NCI-H2171 treated with DMSO at 0.1 percent for 48 hours (cell line): ENCODE results near the gene CCDC9B.
A peak's percentile ranks its signal among the peaks of the same experiment; 100 is the strongest.

Source experiments
- DNase-seq: peaks from one replicate; lab custom pipeline; 2025; lab: John Stamatoyannopoulos, UW

Gene CCDC9B

DNA sequence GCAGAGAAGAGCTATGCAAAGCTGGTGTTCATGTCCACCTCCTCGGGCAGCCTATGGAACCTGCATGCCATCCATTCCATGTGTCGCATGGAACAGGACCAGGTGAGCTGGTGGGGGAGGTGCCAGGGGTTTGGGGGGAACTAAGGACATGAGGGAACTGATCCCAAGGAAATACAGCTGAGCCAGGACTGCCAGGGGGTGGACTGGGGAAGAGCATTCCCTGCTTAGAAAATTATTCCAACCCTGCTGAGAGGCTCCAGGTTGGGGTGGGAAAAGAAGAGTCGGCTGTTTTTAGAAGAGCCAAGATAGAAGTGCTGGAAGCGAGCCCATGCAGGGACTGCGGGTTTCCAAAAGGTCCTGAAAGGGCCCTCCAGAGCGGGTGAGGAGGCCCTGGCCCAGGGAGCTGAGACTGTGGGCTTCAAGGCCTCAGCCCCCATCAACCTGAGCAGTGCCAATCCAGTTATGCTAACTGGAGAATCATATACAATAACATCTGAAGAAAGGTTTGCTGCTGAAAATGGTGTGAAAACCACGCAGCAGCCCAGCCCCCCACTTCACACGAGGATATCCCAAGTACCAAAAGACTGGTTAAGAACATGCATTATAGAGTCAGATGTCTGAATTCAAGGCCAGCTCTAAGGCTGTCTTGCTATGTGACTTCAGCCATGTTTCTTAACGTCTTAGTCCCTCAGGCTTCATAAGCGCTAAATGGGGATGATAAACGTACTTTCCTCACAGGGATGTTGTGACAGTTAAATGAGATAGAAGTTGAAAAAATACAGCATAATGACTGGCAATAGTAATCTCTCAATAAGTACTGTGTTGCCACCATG is 25.1 kb upstream of the CCDC9B start:
- no peak for DNase-seq

DNA sequence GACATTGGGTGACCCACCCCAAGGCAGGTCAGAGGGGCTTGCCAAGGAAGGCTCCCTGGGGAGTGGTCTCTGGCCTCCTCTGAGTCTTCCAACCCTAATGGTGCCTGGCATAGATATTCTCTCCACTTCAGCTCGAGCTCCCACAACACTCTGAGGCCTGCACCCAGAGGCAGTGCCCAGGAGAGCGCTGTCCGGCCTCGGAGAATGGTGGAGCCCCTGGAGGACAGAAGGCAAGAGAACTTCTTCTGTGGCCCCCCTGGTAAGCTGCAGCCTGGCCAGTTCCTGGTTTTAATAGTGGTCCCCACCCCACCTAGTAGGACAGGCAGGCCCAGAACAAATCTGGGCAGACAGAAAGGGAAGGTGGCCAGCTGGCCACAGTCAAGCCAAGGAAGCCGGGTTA is 24.3 kb upstream of the CCDC9B start:
- DNase-seq: no peak

DNA sequence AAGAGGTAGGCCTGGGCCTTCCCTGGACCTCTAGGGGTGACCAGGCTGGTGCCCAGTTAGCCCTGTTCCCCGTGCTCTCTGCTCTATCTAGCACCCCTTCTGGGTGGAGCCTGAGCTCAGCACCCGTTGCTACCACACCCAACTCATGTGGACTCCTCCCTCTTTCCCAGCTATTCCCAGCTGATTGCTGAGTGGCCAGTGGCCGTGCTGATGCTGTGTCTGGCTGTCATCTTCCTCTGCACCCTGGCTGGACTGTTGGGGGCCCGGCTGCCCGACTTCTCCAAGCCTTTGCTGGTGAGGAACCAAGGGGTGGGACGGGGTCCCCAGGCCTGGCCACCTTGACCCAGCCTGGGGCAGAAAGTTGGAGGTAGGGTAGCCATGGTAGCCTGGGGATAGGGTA is 23.5 kb upstream of the CCDC9B start:
- DNase-seq: no peak

DNA sequence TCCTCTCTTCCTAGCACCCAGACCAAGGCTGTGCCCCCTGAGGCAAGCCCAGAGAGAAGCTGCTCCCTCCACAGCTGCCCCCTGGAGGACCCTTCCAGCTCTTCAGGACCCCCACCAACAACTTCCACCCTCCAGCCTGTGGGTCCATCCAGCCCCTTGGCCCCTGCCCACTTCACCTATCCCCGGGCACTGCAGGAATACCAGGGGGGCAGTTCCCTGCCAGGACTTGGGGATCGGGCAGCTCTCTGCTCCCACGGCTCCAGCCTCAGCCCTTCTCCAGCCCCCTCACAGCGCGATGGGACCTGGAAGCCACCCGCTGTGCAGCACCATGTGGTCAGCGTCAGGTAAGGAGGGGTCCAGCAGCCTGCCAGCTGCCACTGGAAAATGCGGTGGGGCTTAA is 22.9 kb upstream of the CCDC9B start:
- DNase-seq: no peak

DNA sequence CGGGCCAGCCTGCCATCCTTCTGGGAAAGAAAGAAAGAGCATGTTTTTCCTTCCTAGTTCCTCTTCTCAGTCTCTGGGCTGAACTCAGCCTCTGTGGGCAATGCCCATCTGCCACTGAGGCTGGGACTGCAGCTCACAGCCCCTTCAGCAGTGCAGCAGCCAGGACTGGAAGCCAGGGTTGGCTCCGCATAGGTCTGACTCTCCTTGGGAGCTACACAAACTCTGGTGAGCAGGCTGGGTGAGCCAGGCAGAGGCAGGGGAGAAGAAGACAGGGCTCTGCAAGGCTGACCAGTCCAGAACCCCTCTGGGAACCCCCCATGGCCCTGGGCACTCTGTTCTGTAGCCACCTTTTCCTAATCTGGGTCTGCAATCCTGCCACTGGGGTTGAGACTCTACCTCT is 20.9 kb upstream of the CCDC9B start:
- no peak for DNase-seq

DNA sequence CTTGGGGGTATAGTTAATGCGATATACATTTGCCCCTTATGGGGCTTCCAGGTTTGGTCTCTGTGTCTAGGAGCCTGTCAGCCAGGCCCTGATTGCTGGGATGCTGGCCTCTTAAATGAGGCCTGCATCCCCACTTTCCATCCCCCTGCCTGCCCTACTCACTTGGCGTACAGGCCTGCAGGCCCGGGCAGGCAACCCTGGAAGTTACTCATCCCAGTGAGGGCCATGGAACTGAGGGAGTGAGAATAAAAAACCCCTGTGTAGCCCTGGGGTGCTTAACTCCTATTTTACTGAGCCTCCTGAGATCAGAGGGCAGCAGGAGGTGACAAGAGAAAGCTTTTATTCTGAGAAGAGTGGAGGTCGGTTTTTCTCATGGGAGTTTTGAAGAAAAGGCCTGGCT is 19.3 kb upstream of the CCDC9B start:
- DNase-seq: no peak

DNA sequence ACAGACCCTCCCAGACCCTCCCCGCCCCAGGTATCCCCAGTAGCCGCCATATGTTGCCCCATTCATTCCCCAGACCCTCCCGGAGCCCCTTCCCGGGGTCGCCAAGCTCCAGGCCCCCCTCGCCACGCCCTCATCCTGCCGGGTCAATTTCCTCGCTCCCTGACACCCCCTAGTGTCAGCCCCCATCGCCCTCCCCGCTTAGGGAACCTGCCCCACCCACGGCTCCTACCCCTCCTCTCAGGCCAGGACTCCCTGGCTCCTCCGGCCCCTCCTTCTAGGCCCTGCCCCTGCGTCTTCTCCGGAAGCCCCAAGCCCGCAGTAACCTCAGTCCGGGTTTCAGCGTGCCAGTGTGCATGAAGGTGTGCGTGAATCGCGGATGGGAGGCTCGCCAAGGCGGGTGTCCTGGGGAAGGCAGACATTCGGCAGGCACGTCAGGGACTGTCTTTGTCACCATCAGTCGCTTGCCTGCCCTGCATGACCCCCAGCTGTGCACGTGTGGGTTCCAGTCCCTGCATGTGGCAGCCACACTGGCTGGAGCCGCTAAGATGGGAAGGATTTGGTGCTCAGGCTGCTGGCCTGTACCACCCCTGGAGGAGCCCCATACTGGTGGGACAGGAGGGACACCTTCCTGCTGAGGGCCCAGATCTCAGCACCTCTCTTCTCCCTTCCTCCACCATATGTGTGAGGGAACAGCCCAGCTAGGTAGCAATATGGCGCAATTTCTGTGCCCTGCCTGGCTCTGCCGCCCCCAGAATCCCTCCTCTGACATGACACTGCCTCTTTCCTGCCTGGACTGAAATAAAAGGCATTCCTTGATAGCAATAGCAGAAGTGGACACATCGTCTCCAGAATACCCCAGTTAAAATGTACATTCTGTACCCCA is 18.0 kb upstream of the CCDC9B start:
- DNase-seq: peak; percentile 69

DNA sequence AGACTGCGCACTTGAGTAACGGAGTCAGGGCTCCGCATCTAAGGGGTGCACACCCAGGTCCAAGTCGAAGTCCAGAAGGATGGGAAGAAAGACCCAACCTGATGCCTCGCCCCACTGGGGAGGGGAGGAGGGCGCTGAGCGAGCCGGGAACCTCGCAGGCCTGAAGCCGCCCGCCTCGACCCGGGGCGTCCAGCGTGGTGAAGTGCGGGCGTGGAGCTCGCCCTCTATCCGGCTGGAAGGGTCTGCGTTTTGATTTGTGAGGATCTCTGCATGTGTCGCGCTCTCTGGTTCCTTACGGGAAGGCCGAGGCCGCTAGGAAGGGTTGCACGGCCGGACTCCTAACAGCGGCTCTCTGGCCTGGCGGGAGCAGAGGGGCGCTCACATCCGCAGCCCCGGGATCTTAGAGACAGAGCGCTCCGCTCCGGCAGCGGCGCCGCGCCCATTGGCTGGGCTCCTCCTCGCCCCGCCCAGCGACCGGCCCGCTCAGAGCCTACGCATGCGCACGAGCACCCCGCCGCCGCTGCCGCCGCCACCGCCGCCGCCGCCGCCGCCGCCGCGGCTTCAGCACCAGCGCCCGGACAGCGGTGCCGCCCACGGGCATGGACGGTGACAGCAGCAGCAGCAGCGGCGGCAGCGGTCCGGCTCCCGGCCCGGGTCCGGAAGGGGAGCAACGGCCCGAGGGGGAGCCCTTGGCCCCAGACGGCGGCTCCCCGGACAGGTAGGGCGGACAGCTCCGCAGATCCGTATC is 17.2 kb upstream of the CCDC9B start, which contains the start of gene DISP2:
Gene DISP2, plus strand, starts transcription at position 497 of the 748 bp plus-strand sequence. Its CDS starts 103 bp downstream, at position 600.
- peak; percentile 74 for DNase-seq

DNA sequence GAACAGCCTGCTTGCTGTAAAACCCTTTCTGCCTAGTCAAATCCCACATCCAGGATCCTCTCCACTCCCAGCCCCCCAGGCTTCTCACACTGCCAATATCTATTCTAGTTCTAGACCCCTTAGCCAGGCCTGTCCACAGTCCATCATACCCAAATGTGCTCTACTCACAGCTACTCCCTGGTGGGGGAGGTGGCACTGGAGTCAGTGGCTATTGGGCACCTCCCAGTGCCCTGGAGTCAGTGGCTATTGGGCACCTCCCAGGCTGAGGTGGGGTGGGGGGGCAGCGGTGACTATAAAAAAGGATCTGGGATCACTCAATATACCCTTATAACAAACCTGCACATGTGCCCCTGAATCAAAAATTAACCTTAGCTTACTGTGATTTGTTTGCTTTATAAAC is 16.5 kb upstream of the CCDC9B start:
- no peak for DNase-seq

DNA sequence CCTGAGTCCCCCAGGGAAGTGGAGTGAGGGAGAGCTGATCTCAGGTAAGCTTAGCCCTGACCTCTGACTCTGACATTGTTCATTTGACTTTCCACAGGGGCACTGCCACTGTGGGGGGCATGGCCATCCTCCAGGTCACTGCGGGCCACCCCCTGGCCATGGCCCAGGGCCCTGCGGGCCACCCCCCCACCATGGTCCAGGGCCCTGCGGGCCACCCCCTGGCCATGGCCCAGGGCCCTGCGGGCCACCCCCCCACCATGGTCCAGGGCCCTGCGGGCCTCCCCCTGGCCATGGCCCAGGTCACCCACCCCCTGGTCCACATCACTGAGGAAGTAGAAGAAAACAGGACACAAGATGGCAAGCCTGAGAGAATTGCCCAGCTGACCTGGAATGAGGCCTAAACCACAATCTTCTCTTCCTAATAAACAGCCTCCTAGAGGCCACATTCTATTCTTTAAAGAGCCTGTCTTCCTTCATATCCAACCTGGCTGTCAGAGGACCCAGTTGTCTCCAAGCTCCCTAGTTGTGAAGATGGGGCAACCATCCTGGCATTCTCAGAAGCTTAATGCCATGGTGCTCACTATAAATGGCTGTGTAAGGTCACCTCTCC is 15.3 kb upstream of the CCDC9B start:
- DNase-seq: no peak

DNA sequence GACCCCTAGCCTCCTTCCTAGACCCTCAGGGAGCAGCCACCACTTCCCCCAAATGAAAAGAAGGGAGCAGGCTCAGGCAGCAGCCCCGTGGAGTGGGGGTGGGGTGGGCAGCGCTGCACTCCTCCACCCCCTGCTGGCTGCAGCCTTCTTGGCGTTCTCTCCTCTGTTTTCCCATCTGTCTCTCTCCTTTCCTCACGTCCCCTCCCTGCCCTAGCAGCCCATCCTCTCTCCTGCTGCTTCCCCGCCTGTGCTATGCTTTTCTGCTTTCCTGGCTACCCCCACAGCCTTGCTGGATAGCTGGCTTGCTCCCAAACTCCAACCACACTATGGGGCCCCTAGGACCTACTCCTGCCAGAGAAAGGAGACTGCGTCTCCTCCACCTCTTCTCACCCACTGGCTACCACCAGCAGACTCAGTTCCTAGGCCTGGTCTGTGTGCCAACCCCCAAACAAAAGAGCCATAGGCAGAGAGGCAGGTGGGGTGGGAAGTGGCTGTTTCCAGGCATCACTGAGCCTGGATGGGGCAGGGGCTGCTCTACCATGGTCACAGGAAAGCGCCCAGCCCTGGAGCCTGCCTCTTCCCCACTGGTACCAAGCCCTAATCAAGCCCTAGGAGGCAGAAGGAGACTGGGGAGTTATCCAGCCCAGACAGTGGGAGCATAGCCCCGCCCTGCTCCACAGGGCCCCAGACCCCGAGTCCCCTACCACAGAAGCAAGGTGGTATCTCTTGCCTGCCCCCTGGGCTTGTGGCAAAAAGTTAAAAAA is 13.9 kb upstream of the CCDC9B start:
- peak; percentile 98 for DNase-seq

DNA sequence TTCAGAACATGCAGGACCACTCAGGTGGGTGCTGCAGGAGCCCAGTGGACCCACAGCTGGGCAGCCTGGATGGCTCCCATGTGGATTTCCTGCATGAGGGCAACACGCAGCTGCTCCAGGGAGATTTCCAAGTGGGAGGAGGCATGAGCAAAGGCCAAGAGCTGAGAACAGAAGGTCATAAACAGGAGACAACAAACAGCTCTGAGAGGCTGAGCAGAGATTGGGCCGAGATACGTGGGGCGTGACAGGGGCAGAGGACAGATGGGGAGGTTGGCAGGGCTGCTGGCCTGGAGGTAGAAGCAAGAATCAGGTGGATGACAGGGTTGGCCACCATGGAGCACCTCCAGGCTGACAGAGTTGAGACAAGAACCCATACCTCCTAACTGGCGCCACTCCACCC is 13.0 kb upstream of the CCDC9B start:
- peak; percentile 47 for DNase-seq

DNA sequence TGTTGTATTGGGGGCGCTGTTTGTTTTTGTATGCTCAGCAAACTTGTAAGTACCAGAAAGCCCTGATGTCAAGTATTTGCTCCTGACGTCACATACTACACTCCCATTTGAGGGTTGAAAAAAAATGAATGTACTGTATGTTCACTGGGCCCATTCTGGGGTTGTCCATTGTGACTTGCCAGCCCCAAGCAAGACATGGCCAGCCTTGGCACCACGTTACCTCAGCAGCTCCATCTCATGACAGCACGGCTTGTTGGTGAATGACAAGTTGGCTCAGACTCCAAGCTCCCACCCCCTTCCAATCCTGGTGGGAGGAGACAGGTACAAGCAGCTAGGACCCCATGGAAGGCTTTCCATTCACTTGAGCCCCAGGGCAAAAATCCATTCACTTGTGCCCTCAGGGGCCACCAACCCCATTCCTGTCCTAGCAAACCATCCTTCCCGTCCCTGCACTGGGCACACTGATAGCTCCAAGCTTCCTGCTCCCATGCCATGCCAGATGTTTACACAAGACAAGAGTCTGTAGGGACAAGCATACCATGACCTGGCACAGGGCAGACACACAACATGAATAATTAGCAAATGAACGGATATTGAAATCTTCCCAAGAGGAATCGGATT is 11.7 kb upstream of the CCDC9B start:
- DNase-seq: no peak

DNA sequence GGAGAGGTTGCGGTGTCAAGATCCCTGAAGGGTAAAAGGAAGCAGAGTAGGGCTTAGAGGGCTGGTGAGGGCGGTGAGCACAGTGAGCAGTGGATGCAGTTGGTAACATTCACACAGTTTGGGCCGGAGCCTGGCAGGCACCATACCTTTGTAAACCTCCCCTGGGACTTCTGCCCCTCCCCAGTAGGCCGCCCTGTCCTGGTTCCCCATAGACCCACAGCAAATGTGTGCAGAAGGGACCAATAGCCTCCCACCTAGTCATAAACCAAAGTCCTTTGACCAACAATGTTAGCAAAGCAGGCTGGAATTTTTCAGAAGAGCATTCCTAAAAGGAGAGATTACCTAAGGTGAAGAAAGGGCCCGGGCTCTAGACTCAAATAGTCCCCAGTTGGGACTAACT is 8.4 kb upstream of the CCDC9B start:
- DNase-seq: no peak

DNA sequence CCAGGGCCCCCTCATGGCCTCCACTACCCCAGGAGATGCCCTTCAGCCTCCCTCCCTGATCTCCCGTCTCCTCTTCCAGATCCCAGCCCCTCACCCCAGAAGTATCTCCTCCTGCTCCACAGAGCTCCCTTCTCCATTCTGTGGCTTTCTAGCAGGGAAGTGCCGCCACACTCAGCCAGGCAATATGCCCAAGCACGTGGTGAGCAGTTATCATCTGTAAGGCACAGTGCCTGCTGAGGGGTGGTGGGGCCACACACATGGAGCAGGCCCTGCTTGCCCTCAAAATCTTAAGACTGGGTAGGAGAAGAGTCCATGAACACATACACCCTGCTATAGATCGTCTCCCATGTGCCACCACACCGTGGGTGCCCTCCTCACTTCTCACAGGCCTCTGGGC is 7.7 kb upstream of the CCDC9B start:
- DNase-seq: no peak

DNA sequence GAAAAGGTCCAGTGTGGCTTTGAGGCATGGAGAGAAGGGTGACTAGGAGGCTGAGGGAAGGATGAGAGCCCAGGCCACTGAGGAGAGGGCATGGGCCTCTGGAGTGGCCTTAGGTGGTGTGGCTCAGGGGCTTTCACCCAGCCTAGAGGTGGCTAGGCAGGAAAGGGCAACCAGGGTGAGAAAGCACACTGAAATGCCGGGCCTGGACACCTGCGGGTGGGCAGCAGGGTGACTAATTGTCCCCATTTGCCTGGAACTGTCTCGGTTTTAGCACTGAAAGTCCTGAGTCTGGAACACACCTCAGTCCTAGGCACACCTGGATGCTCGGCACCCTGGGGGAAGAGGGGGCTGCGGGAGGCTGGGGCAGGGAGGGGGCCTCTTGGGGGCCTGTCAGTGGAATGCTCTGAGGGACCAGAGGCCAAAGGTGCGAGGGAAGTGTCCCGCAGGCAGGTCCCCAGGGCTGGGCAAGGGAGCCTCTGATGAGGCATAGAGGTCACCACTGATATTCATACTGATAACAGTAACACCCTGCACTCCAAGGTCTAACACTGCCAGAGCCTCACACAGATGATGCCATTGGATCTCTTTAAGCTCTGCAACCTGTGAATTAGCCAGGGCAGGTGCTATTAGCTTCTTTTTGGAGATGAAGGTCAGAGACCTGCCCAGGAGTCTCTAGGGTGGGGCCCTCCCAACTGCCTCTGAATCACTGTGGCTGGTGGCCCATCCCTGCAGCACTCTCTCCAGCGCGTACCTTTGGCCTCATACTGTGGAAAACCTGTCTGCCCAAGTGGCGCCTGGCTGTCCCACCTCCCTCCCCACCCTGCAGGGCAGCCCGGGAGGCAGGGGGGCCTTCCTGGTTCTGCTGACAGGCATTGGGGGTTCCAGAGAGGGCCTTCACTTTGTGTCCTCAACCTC is 7.1 kb upstream of the CCDC9B start:
- DNase-seq: no peak

DNA sequence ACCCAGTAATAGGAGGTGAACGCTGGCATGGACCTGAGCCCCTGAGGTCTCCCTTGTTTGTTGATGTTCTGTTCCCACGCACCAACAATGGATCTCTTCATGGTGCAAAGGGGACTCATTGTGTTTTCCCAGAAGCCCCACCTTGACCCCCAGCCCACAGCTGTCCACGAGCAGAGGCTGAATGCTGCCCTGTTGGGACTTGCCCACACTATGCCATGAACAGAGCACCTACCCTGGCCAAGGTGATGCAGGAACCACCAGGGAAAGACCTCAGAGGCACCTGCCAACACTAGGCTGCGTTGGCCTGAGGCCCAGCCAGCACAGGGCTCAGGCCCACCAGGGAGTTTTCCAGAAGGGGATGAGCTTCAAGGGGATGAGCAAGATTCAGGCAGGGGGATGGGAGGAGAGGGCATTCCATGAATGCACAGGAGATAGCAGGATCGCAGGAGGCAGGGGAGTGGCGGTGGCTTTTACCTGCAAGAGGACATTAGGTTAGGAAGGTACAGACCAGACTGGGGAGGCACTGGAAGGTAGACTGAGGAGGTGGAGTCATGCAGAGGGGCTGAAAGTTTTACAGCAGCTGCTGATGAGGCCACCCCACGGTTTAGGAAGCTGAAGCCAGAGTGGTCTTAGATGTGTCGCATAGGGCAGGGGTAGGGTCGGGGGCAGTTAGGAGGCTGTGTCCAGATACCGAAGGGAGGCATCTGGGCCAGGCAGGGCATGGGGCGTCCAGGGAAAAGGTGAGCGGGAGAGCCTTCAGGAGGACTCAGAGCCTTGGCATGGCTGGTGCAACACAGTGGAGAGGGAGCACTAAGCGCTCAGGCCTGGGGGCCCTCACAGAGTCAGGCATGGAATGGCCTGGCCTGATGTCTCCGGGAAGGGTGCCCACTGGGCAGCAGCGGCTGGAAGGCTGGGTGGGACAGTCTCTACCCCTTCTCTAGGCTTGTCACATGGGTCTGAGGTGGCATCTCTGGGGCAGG is 6.1 kb upstream of the CCDC9B start:
- no peak for DNase-seq

DNA sequence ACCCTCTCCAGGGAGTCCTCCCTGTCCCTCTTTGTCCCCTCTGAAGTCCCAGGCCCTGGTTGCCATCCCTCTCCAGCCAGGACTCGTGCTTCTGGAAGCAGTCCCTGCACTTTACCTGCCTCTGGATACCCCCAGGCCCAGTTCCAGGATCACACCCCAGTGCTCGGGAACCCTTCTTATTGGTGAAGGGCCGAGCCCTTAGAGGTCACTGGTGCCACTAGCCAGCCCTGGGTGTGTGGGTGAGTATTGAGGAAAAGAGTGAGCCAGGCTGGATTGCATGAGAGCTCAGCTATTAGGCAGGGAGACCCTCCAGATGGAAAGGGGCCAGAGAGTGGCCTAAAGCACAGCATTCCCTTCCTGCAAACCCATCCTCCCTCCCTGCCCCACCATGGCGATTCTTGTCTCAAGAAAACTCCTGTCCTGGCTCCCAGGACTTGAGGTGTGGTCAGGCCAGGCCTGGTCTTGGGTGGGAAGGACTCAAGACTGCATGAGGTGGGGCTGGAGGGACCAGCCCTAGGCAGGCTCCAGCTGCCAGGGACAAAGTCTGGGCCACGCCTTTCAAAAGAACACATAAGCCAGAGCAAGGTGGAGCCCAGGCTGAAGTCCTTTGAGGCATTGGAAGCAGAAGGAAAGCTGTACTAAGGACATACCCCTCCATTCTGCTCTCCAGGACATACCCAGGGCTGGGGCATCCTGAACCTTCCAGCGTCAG is 5.3 kb upstream of the CCDC9B start:
- no peak for DNase-seq
